Fibroblast of skin of right quadriceps (primary cell): ENCODE data around the gene LMO1.

Source experiments
- DNase-seq: peaks from one replicate; pipeline ENCODE4 v3.0.0-alpha.2; 2013

The LMO1 gene

GRCh38 chr11:8225589-8226036, 38.1 kb downstream of the LMO1 start:
- peak; percentile 56 for DNase-seq

DNA sequence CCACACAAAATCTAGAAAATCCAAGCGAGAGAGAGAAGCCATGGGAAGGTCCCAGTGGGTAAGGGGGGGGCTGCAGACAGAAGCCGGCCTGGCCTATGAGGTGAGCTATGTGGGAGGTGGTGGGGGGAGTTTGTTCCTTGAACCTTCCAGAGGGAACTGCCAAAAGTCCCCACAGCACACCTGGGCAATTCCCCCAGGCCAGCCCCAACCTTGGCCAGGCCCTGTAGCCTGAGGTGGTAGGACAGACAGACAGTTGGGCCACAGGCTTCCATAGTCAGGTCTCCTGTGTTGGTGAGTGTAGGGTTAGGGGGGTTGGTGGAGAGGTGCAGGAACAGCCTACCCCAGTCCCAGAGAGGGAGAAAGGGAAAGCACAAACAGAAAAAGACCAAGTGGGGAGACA, 39.0 kb downstream of the LMO1 start:
- DNase-seq, result no peak

DNA sequence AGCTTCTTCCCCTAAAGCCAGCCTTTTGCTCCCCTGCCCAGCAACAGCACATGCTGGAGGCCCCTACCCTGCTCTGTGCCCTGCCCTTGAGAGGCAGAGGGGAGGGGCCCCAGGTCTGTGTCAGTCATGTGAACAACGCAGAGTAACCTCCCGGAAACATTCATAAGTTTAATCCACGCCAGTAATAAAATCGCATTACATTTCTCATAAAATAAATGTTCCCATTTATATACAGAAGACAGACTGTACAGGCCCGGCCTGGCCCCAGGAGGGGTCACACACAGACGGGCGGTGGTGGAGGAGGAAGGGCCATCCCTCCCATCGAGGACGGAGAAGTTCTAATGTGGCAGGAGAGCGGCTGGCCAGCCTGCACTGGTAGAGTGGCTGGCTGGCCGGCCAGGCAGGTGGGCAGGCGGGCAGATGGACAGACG, 39.5 kb downstream of the LMO1 start:
- DNase-seq, result no peak

GRCh38 chr11:8223513-8223900, 40.2 kb downstream of the LMO1 start:
- DNase-seq, result peak; percentile 15

- DNase-seq, result no peak
Measured at GRCh38 chr11:8222820-8223512, 40.7 kb downstream of the LMO1 start.

DNA sequence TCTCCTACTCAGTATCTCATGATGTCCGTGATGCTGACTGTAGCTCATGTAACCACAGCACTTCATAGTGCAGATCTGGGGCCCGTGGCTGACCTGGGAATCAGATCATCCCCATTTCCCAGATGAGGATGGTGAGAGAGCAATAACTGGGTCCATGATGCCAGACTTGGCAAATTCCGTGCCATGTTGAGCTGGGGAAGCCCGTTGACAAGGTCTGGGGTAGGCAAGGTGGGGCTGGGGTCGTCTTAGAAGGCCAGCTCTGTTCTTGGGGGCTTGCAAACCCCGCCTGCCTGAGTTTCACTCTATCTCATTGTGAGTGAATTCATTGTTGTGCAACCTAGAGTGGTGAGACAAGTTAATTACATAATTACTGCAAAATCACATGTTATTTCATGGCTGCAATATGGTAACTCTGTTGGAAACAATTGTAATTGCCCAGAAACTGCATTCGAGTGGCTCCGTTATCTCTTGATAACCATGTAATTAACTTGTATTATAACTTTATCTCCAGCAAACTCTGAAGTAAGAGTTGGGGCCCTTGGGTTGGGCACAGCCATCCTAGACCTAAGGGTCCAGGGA, 41.7 kb downstream of the LMO1 start:
- DNase-seq, result no peak

- no peak for DNase-seq
Measured at GRCh38 chr11:8221046-8221723, 42.5 kb downstream of the LMO1 start.

GRCh38 chr11:8220261-8221045, 43.2 kb downstream of the LMO1 start:
- no peak for DNase-seq

GRCh38 chr11:8219257-8220021, 44.2 kb downstream of the LMO1 start:
- peak; percentile 43 for DNase-seq

DNA sequence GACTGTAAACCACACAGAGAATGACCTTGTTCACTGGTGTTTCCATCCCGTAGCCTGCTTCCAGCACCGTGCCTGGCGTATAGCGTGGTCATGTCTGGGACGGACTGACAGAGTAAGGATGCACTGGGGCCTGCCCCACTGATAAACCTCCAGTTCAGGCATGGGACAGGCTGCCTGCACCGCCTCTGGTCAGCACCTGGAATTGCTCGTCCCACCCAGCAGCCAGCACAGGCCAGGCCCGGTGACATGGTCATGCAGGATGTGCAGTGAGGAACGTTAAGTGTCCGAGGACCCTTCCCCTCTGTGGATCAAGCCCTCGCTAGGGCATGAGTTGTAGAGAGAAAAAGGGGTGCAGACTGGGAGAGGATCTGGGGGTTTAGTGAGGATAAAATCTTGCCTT, 44.8 kb downstream of the LMO1 start:
- DNase-seq, result no peak

DNA sequence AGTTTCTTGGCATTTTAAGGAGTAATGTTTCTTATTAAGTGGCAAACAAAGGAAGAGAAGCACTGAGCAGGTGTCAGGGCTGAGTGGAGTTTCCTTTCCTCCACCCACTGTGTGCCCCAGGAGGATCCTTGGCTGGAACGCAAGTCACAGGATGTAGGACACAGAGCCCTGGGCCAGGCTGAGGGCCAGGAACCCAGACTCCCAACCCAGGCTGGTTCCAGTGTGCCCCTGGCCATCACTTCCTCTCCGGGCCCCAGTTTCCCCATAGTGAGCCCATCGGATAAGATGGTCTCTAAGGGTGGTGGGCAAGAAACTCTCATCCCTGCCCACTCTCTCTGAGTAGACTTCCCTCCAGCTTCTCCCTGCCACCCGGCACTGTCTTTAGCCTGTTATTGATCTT, 45.3 kb downstream of the LMO1 start:
- no peak for DNase-seq

GRCh38 chr11:8217926-8218325, 45.8 kb downstream of the LMO1 start:
- no peak for DNase-seq

DNA sequence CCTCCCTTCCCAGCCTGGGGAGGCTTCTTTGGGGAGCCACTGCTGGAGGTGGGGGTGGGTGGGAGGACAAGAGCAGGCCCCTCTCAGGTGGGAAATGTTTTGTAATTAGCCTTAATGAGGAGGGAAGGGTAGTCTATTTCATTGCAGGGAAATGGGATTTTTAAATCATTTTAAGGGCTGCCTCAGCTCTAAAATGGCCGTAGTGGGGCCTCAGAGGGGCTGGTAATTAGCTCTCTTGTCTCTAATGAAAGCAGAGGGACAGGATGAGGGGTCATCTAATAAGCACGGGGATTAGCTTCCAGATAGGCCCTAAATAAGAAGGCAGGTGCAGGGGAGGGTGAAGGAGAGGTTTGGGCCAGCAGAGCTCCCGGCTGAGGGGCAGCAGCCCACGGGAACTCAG, 46.5 kb downstream of the LMO1 start:
- DNase-seq, result no peak

GRCh38 chr11:8213376-8213775, 50.3 kb downstream of the LMO1 start:
- no peak for DNase-seq

GRCh38 chr11:8209208-8209807, 54.4 kb downstream of the LMO1 start:
- DNase-seq, result no peak

- DNase-seq, result peak; percentile 37
Measured at GRCh38 chr11:8207080-8208000, 56.3 kb downstream of the LMO1 start.

- DNase-seq, result no peak
Measured at GRCh38 chr11:8206251-8207079, 57.2 kb downstream of the LMO1 start.

GRCh38 chr11:8205566-8205965, 58.1 kb downstream of the LMO1 start:
- no peak for DNase-seq

GRCh38 chr11:8204596-8204995, 59.1 kb downstream of the LMO1 start:
- DNase-seq, result no peak

DNA sequence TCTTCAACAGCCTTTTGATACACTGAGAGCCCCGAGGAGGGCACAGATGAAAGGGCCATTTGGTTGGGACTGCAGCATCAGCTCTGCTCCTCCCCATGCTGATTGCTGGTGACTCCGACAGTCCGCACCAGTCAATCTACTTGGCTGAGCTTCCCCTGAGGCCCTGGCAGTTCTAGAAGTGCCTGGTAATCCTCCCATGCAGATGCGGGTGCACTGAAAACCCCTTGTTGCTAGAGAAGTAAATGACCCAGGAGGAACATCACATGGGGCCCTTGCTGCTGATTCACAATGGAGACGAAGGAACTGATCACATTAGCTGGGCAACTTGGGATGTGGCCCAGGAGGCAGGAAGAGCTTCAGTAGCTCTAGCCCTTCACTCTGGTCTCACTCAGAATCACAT, 59.7 kb downstream of the LMO1 start:
- no peak for DNase-seq
